Measurements from ENCODE around the gene TTC27. TPM values are rescaled to one million over a fixed set of nuclear protein-coding genes. Genes with fewer than 3 reads are reported as not detected.

Gene TTC27
- total and polyA plus RNA-seq, 8 donors: 3.4 to 13.3 (median 9.9) TPM

DNA sequence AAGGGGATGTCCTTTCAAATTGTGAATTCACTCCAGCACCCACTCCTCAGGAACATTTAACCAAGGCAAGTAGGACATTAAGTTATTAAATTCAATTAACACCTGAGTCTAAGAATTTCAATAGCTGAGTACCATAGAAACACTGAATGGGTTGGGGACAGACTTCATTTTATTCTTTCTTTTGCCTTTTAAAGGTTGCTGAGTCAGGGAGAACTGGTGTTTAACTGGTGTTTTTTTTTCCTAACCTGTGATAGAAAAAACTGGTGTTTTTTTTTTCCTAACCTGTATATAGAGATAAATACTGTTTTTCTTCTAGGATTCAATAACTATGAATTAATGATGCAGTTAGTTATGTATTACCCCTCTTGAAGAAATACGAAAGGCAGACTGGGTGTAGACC, 38.9 kb downstream of the TTC27 start:
- no peaks in the 10 kb centered on the region for H3K36me3 ChIP-seq
- TF ChIP-seq, protein P1, sequence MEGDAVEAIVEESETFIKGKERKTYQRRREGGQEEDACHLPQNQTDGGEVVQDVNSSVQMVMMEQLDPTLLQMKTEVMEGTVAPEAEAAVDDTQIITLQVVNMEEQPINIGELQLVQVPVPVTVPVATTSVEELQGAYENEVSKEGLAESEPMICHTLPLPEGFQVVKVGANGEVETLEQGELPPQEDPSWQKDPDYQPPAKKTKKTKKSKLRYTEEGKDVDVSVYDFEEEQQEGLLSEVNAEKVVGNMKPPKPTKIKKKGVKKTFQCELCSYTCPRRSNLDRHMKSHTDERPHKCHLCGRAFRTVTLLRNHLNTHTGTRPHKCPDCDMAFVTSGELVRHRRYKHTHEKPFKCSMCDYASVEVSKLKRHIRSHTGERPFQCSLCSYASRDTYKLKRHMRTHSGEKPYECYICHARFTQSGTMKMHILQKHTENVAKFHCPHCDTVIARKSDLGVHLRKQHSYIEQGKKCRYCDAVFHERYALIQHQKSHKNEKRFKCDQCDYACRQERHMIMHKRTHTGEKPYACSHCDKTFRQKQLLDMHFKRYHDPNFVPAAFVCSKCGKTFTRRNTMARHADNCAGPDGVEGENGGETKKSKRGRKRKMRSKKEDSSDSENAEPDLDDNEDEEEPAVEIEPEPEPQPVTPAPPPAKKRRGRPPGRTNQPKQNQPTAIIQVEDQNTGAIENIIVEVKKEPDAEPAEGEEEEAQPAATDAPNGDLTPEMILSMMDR (IDR thresholded peaks at IDR 0.05): no peak
- H3K9me3 ChIP-seq: no peaks in the 10 kb centered on the region
- DNase-seq: no peak
- intact Hi-C loops (cut with DNase I): no loop called here
- no peak for FAIRE-seq
- no peaks in the 10 kb centered on the region for H3K27me3 ChIP-seq
- no peaks in the 10 kb centered on the region for H3K4me1 ChIP-seq
- 98 to 100% methylated on average over 1 of the region's 1 CpG for WGBS, 2 donors
- no peak overlapping the region for H3K4me3 ChIP-seq
- no peak overlapping the region for H3K27ac ChIP-seq
- ATAC-seq: no peak

DNA sequence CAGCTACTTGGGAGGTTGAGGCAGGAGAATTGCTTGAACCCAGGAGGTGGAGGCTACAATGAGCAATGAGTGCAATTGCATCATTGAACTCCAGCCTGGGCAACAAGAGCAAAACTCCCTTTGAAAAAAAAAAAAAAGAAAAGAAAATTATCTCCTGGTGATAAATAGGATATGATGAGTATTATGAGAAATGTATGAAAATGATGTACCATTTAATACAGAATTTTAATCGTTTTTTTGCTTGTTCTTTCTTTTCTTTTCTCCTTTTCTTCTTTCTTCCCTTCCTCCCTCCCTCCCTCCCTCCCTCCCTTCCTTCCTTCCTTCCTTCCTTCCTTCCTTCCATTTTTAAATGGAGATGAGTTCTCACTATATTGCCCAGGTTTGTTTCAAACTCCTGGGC, 40.4 kb downstream of the TTC27 start:
- FAIRE-seq (no peak), DNase-seq (no peak), ATAC-seq (no peak)
- TF ChIP-seq, protein P1 (IDR thresholded peaks at IDR 0.05): no peak
- Histone ChIP-seq H3K27me3 (no peaks in the 10 kb centered on the region), H3K4me3 (no peak overlapping the region), H3K36me3 (peaks cover 0 to 8% (median 0%) of the 10 kb centered on the region in 3 donors), H3K4me1 (no peaks in the 10 kb centered on the region), H3K27ac (no peak overlapping the region), H3K9me3 (no peaks in the 10 kb centered on the region)
- intact Hi-C loops (cut with DNase I): no loop called here
- 71 to 80% methylated on average over 1 of the region's 1 CpG for WGBS, 2 donors

DNA sequence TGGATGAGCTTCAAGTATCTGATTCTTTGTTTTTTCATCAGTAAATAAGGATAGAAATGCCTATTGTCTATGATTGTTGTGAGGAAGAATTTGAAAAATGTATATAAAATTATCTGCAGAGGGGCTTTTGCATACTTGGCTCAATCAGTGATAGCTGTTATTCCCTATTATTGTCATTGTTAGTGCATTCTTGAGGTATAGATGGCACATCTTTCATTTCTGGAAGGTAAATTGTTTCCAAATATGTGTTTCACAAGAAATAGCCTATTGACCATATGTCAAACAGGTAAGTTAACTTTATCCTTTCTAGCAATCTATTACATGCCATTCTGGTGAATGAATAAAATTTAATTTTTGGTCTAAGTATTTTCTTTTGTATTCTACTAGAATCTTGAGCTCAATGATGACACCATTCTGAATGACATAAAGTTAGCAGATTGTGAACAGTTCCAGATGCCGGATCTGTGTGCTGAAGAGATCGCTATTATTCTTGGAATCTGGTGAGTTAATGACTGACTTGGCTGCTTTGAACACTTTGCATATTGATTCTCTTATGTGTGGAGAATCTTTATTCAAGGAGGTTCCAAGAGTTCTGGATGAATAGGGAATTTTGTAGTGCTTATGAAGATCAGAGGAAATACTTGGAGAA, 44.2 kb downstream of the TTC27 start:
- Histone ChIP-seq H3K27ac (no peak overlapping the region), H3K36me3 (peaks cover 0 to 16% (median 0%) of the 10 kb centered on the region in 3 donors), H3K4me1 (no peaks in the 10 kb centered on the region), H3K9me3 (no peaks in the 10 kb centered on the region), H3K27me3 (no peaks in the 10 kb centered on the region), H3K4me3 (no peak overlapping the region)
- WGBS, 2 donors: 72 to 77% methylated on average over 2 of the region's 2 CpGs
- FAIRE-seq: no peak
- no peak for ATAC-seq
- no peak for DNase-seq
- TF ChIP-seq, protein P1 (IDR thresholded peaks at IDR 0.05): no peak
- intact Hi-C loops (cut with DNase I): no loop called here

DNA sequence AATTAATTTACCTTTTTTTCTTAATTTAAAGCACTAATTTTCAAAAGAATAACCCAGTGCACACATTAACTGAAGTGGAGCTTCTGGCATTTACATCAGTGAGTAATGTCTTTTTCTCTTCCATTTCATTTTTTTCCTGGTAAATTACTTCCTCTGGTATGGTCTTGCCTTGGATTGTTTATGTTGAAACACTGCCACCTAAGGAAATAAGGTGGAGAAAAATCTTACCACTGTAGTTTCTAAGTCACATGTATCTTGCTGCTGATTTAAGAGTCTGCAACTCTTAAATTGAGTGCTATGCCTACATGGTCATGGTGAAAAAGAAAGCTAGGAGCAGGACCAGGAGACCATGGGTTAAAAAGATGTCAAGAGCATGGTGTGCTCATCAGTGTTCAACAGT, 51.0 kb downstream of the TTC27 start:
- Histone ChIP-seq H3K27ac (no peak overlapping the region), H3K4me3 (no peak overlapping the region), H3K4me1 (no peaks in the 10 kb centered on the region), H3K27me3 (no peaks in the 10 kb centered on the region), H3K36me3 (peaks cover 0 to 3% (median 0%) of the 10 kb centered on the region in 3 donors), H3K9me3 (no peaks in the 10 kb centered on the region)
- DNase-seq (no peak), ATAC-seq (no peak), FAIRE-seq (no peak)
- TF ChIP-seq, protein P1 (IDR thresholded peaks at IDR 0.05): no peak
- intact Hi-C loops (cut with DNase I): no loop called here

DNA sequence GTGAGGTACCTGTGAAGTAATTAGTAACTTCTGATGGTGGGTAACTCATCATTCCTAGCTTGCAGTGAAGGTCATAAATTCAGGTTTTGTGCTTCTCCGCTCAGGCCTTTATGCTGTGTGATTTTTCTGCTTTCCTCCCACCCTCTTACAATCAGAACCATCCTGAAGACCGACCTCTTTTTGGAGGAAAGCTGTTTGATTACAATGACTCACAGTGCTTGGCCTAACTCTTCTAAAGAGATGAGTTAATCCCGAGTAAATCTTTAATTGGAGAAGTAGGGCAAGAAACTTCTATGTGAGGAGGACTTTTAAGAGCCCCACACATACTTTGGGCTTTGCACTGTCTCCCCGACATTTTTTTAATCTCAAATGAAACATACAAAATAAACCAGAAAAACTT, 53.1 kb downstream of the TTC27 start:
- no peak for DNase-seq
- H3K27ac ChIP-seq: no peak overlapping the region
- no peak for FAIRE-seq
- WGBS, 2 donors: 76 to 77% methylated on average over 4 of the region's 4 CpGs
- H3K4me1 ChIP-seq: no peaks in the 10 kb centered on the region
- ATAC-seq: no peak
- no peak overlapping the region for H3K4me3 ChIP-seq
- H3K9me3 ChIP-seq: no peaks in the 10 kb centered on the region
- no peaks in the 10 kb centered on the region for H3K27me3 ChIP-seq
- no peaks in the 10 kb centered on the region for H3K36me3 ChIP-seq
- TF ChIP-seq, protein P1 (IDR thresholded peaks at IDR 0.05): no peak
- intact Hi-C loops (cut with DNase I): no loop called here

Measured in pancreas (tissue), 10 donors.